ENCODE measurements around the gene CCT2. TPM values are rescaled to one million over a fixed set of nuclear protein-coding genes. Genes with fewer than 3 reads are reported as not detected.

The CCT2 gene
- total and polyA plus RNA-seq, 9 of the 15 experiments (the other 6 are each of a cell fraction or from before 2014, with no cell fraction given), result 341 to 738 (median 490) TPM

GRCh38 chr12:69550569-69551350 is 34.5 kb upstream of the CCT2 start:
- Histone ChIP-seq H3K4me2 (ENCODE audit: insufficient read depth, low read length) (no peak overlapping the region), H3K4me1 (replicated peaks in 1 of 2; ENCODE audit: control insufficient read depth in 2 of 2, insufficient read depth in 2 of 2, low read length in 2 of 2) (no peaks in the 10 kb centered on the region; a peak in 1 of 5 replicates), H3K9me1 (ENCODE audit: control insufficient read depth, insufficient read depth, low read length) (no peaks in the 10 kb centered on the region), H3K27ac (ENCODE audit: extremely low read depth, low read depth, low read length) (no peak overlapping the region), H3K79me2 (ENCODE audit: control insufficient read depth, insufficient read depth, low read length) (no peaks in the 10 kb centered on the region), H3K9ac (ENCODE audit: insufficient read depth in 1 of 2, low read depth in 2 of 2, low read length in 2 of 2) (no peak overlapping the region), H3K27me3 (ENCODE audit: control insufficient read depth in 2 of 2, insufficient read depth in 2 of 2, low read length in 2 of 2) (no peaks in the 10 kb centered on the region), H3K4me3 (no peak overlapping the region), H3K36me3 (ENCODE audit: control insufficient read depth, insufficient read depth, low read length) (no peaks in the 10 kb centered on the region), H3K9me3 (replicated peaks; ENCODE audit: control insufficient read depth, insufficient read depth, low read depth, low read length) (no peaks in the 10 kb centered on the region), H2AFZ (ENCODE audit: low read depth, low read length) (no peak overlapping the region), H4K20me1 (replicated peaks; ENCODE audit: control insufficient read depth, insufficient read depth, low read length) (no peaks in the 10 kb centered on the region)
- WGBS (ENCODE audit: insufficient coverage, low coverage, missing lambda C conversion rate), result 79% methylated on average over 8 of the region's 8 CpGs
- BruUV-seq (replicated peaks), result no TSS peak
- no peak for FAIRE-seq
- no peak for ATAC-seq
- ChIA-PET POLR2A (interaction anchor here (1.0 kb wide), 1 partner anchor 20 kb away, joined by 3 read pairs; no protein-coding TSS in a partner anchor), CTCF (ENCODE audit: low intra/inter-chr PET ratio) (no interaction called here)
- TF ChIP-seq BRD4 (IDR thresholded peaks at IDR 0.05) (no peak), SRSF9 (IDR thresholded peaks at IDR 0.05; ENCODE audit: borderline replicate concordance, low read depth, low read length) (no peak), ZNF134 (CRISPR knock-in tag; conservative IDR thresholded peaks at IDR 0.05) (no peak), RAD21 (CRISPR knock-in tag; conservative IDR thresholded peaks at IDR 0.05 in 1 of 2, IDR thresholded peaks at IDR 0.05 in 1 of 2) (no peak), HMGN3 (IDR thresholded peaks at IDR 0.05; ENCODE audit: borderline replicate concordance, extremely low read depth, insufficient read length, low read depth, low read length) (no peak), SMC3 (conservative IDR thresholded peaks at IDR 0.05; ENCODE audit: insufficient read depth, low read depth, low read length) (no peak), RBM15 (IDR thresholded peaks at IDR 0.05; ENCODE audit: insufficient read depth, low read length) (no peak)
- TF ChIP-seq, protein P1, sequence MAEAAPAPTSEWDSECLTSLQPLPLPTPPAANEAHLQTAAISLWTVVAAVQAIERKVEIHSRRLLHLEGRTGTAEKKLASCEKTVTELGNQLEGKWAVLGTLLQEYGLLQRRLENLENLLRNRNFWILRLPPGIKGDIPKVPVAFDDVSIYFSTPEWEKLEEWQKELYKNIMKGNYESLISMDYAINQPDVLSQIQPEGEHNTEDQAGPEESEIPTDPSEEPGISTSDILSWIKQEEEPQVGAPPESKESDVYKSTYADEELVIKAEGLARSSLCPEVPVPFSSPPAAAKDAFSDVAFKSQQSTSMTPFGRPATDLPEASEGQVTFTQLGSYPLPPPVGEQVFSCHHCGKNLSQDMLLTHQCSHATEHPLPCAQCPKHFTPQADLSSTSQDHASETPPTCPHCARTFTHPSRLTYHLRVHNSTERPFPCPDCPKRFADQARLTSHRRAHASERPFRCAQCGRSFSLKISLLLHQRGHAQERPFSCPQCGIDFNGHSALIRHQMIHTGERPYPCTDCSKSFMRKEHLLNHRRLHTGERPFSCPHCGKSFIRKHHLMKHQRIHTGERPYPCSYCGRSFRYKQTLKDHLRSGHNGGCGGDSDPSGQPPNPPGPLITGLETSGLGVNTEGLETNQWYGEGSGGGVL (CRISPR knock-in tag; IDR thresholded peaks at IDR 0.05), result no peak
- no peak for DNase-seq (ENCODE audit: extremely low read depth in 1 of 4, low spot score in 3 of 4)
- in situ Hi-C loops (cut with MboI), result no loop called here
- intact Hi-C loops (cut with micrococcal nuclease), result no loop called here
